ENCODE results near the gene TMEM59.
A peak's percentile ranks its signal among the peaks of the same experiment; 100 is the strongest.
"Not testable (repeated sequence)": the region's sequence is repeated elsewhere in the genome, so short reads cannot be mapped to it uniquely, and the experiment has no call there.

Gene TMEM59

GRCh38 chr1:54052934-54053744 is at the start of gene TMEM59, which contains the start of gene TCEANC2:
TSS of gene TMEM59 (minus strand) at chr1:54053204. CDS start at chr1:54053188, 16 bp downstream.
TSS of gene TCEANC2 (plus strand) at chr1:54053608. CDS start at chr1:54054423, 815 bp downstream.
- H3K27ac ChIP-seq: peak within 1 kb of the TSS; percentile 85
- peak; percentile 98 for DNase-seq (ENCODE audit: low read depth, low spot score)

GRCh38 chr1:54100500-54100899 is 47.5 kb upstream of the TMEM59 start:
- no peak for DNase-seq (ENCODE audit: low read depth, low spot score)
- H3K27ac ChIP-seq: no peak overlapping the region

- no peak overlapping the region for H3K27ac ChIP-seq
- DNase-seq (ENCODE audit: low read depth, low spot score): no peak
These were observed 46.1 kb upstream of the TMEM59 start for GRCh38 chr1:54099061-54099610.

GRCh38 chr1:54096877-54097240 is 43.9 kb upstream of the TMEM59 start:
- no peak for DNase-seq (ENCODE audit: low read depth, low spot score)
- H3K27ac ChIP-seq: no peak overlapping the region

GRCh38 chr1:54096227-54096876 is 43.3 kb upstream of the TMEM59 start:
- H3K27ac ChIP-seq: no peak overlapping the region
- no peak for DNase-seq (ENCODE audit: low read depth, low spot score)

GRCh38 chr1:54095546-54096226 is 42.7 kb upstream of the TMEM59 start:
- H3K27ac ChIP-seq: no peak overlapping the region
- no peak for DNase-seq (ENCODE audit: low read depth, low spot score)

- H3K27ac ChIP-seq: not testable (repeated sequence)
These were observed 41.7 kb upstream of the TMEM59 start for GRCh38 chr1:54094730-54095105.

GRCh38 chr1:54094001-54094729 is 41.2 kb upstream of the TMEM59 start:
- no peak for DNase-seq (ENCODE audit: low read depth, low spot score)
- no peak overlapping the region for H3K27ac ChIP-seq

More at GRCh38 chr1:54094730-54095105, 41.7 kb upstream of the TMEM59 start:
- not testable (repeated sequence) for DNase-seq (ENCODE audit: low read depth, low spot score)

- no peak for DNase-seq (ENCODE audit: low read depth, low spot score)
- H3K27ac ChIP-seq: no peak overlapping the region
These were observed 38.7 kb upstream of the TMEM59 start for GRCh38 chr1:54091666-54092065.

GRCh38 chr1:54088385-54088784 is 35.4 kb upstream of the TMEM59 start:
- H3K27ac ChIP-seq: no peak overlapping the region
- DNase-seq (ENCODE audit: low read depth, low spot score): no peak

GRCh38 chr1:54086754-54087153 is 33.8 kb upstream of the TMEM59 start:
- H3K27ac ChIP-seq: no peak overlapping the region
- no peak for DNase-seq (ENCODE audit: low read depth, low spot score)

GRCh38 chr1:54084794-54085193 is 31.8 kb upstream of the TMEM59 start:
- DNase-seq (ENCODE audit: low read depth, low spot score): no peak

GRCh38 chr1:54081306-54082270 is 28.6 kb upstream of the TMEM59 start:
- H3K27ac ChIP-seq: no peak overlapping the region
- DNase-seq (ENCODE audit: low read depth, low spot score): peak; percentile 54

More at GRCh38 chr1:54084794-54085193, 31.8 kb upstream of the TMEM59 start:
- H3K27ac ChIP-seq: no peak overlapping the region

- DNase-seq (ENCODE audit: low read depth, low spot score): no peak
- H3K27ac ChIP-seq: no peak overlapping the region
These were observed 27.6 kb upstream of the TMEM59 start for GRCh38 chr1:54080598-54081049.

- DNase-seq (ENCODE audit: low read depth, low spot score): no peak
These were observed 24.4 kb upstream of the TMEM59 start for GRCh38 chr1:54077359-54077758.

GRCh38 chr1:54070171-54070837 is 17.3 kb upstream of the TMEM59 start:
- no peak overlapping the region for H3K27ac ChIP-seq
- no peak for DNase-seq (ENCODE audit: low read depth, low spot score)

More at GRCh38 chr1:54077359-54077758, 24.4 kb upstream of the TMEM59 start:
- H3K27ac ChIP-seq: no peak overlapping the region

GRCh38 chr1:54069791-54070170 is 16.8 kb upstream of the TMEM59 start:
- DNase-seq (ENCODE audit: low read depth, low spot score): no peak
- no peak overlapping the region for H3K27ac ChIP-seq

GRCh38 chr1:54064299-54064698 is 11.3 kb upstream of the TMEM59 start:
- no peak for DNase-seq (ENCODE audit: low read depth, low spot score)
- no peak overlapping the region for H3K27ac ChIP-seq

All from epithelial cell of prostate (primary cell).